Measurements from ENCODE around the gene HOXB13.

GRCh38 chr17:48720266-48721008 is 8.1 kb downstream of the HOXB13 start:
- TF ChIP-seq CEBPB (IDR thresholded peaks at IDR 0.05) = no peak
- no peak for TF ChIP-seq TAF1 (IDR thresholded peaks at IDR 0.05; ENCODE audit: low read depth)
- no peak for TF ChIP-seq NFIC (IDR thresholded peaks at IDR 0.05)
- no peak for TF ChIP-seq REST (IDR thresholded peaks at IDR 0.05; ENCODE audit: low read depth)
- no peak for TF ChIP-seq TEAD4 (IDR thresholded peaks at IDR 0.05)
- no peak for TF ChIP-seq YY1 (IDR thresholded peaks at IDR 0.05; ENCODE audit: low read depth)
- TF ChIP-seq MAX (IDR thresholded peaks at IDR 0.05) = no peak
- TF ChIP-seq TCF12 (IDR thresholded peaks at IDR 0.05; ENCODE audit: low read depth) = no peak
- TF ChIP-seq CREB1 (IDR thresholded peaks at IDR 0.05; ENCODE audit: low read depth) = no peak
- no peak for TF ChIP-seq RAD21 (IDR thresholded peaks at IDR 0.05; ENCODE audit: low read depth)
- no peak for TF ChIP-seq ZBTB7A (IDR thresholded peaks at IDR 0.05; ENCODE audit: low read depth)
